ENCODE data around the gene DYNLRB1. TPM values are rescaled to one million over a fixed set of nuclear protein-coding genes. Genes with fewer than 3 reads are reported as not detected.

Gene DYNLRB1
- total and polyA plus RNA-seq, 10 of the 15 experiments (the other 5 are each of a cell fraction or from before 2014, with no cell fraction given) = 87.9 to 313 (median 153) TPM

DNA sequence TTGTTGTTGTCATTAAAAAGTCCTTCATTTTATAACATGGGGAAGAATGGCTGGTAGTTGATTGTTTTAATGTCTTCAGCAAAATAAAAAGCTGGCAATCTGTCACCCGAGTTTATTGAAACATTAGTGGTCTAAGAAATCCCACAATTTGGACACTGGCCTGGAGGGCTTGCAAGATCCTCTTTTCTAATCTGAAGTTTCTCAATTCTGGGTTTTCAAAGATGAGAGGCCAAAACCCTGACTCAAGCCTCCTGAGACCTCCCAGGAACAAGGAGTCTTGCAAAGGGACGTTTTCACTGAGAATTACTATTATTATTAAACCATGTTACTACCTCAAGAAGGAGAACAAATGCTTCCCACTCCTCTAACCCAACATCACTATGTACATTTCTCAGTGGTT lies 61.8 kb downstream of the DYNLRB1 start:
- FAIRE-seq = no peak
- Histone ChIP-seq H3K4me2 (ENCODE audit: control insufficient read depth, insufficient read depth) (no peak overlapping the region), H3K27me3 (replicated peaks in 1 of 2; ENCODE audit: control insufficient read depth in 2 of 2, insufficient read depth in 2 of 2, low read length in 1 of 2) (no peaks in the 10 kb centered on the region), H3K4me3 (no peak overlapping the region), H3K79me2 (ENCODE audit: control insufficient read depth, insufficient read depth, low read length) (no peaks in the 10 kb centered on the region), H3K4me1 (ENCODE audit: control insufficient read depth, insufficient read depth, low read length) (peaks cover 13% of the 10 kb centered on the region), H3K27ac (ENCODE audit: control insufficient read depth, insufficient read depth) (no peak overlapping the region), H3K9me3 (replicated peaks; ENCODE audit: control insufficient read depth, insufficient read depth, low read length) (no peaks in the 10 kb centered on the region; the same call in 2 of the 3 replicates), H4K20me1 (ENCODE audit: control insufficient read depth, insufficient read depth) (no peaks in the 10 kb centered on the region), H3K36me3 (ENCODE audit: control insufficient read depth in 2 of 2, insufficient read depth in 2 of 2, low read length in 1 of 2) (peaks cover 2 to 23% of the 10 kb centered on the region in 2 experiments; a peak in 3 of 4 replicates), H2AFZ (ENCODE audit: control insufficient read depth, low read depth, low read length) (no peak overlapping the region), H3K9ac (ENCODE audit: control insufficient read depth, insufficient read depth, low read length) (no peak overlapping the region)
- ATAC-seq = no peak
- ChIA-PET POLR2A (interaction anchor here (1.2 kb wide), 1 partner anchor 9 kb away, joined by 4 read pairs; no protein-coding TSS in a partner anchor), CTCF (interaction anchor here (0.9 kb wide), 1 partner anchor 26 kb away, joined by 3 read pairs; no protein-coding TSS in a partner anchor), RAD21 (ENCODE audit: unreplicated experiment) (interaction anchor here (2.3 kb wide), 1 partner anchor 192 kb away, joined by 8 read pairs; no protein-coding TSS in a partner anchor), SMC1A (ENCODE audit: uncharacterized antibody, unreplicated experiment) (no interaction called here)
- intact Hi-C loops (cut with micrococcal nuclease; ENCODE audit: unreplicated experiment) (no loop called here), in situ Hi-C loops (cut with MboI) (no loop called here)
- 73% methylated on average over 2 of the region's 2 CpGs for WGBS (ENCODE audit: insufficient coverage, insufficient replicate concordance, low lambda C conversion rate, missing lambda C conversion rate)
- no TSS peak for BruUV-seq (replicated peaks)
- DNase-seq (ENCODE audit: low read depth, low spot score) = no peak
- TF ChIP-seq NBN (IDR thresholded peaks at IDR 0.05) = no peak
- TF ChIP-seq, protein P1, sequence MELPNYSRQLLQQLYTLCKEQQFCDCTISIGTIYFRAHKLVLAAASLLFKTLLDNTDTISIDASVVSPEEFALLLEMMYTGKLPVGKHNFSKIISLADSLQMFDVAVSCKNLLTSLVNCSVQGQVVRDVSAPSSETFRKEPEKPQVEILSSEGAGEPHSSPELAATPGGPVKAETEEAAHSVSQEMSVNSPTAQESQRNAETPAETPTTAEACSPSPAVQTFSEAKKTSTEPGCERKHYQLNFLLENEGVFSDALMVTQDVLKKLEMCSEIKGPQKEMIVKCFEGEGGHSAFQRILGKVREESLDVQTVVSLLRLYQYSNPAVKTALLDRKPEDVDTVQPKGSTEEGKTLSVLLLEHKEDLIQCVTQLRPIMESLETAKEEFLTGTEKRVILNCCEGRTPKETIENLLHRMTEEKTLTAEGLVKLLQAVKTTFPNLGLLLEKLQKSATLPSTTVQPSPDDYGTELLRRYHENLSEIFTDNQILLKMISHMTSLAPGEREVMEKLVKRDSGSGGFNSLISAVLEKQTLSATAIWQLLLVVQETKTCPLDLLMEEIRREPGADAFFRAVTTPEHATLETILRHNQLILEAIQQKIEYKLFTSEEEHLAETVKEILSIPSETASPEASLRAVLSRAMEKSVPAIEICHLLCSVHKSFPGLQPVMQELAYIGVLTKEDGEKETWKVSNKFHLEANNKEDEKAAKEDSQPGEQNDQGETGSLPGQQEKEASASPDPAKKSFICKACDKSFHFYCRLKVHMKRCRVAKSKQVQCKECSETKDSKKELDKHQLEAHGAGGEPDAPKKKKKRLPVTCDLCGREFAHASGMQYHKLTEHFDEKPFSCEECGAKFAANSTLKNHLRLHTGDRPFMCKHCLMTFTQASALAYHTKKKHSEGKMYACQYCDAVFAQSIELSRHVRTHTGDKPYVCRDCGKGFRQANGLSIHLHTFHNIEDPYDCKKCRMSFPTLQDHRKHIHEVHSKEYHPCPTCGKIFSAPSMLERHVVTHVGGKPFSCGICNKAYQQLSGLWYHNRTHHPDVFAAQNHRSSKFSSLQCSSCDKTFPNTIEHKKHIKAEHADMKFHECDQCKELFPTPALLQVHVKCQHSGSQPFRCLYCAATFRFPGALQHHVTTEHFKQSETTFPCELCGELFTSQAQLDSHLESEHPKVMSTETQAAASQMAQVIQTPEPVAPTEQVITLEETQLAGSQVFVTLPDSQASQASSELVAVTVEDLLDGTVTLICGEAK (IDR thresholded peaks at IDR 0.05; ENCODE audit: borderline replicate concordance) = no peak
- no peak for TF ChIP-seq ZZZ3 (IDR thresholded peaks at IDR 0.05; ENCODE audit: control insufficient read depth, insufficient read length, low read depth)
- TF ChIP-seq SUPT20H (IDR thresholded peaks at IDR 0.05; ENCODE audit: borderline replicate concordance, control insufficient read depth, low read depth, low read length) = no peak
- TF ChIP-seq NR2C2 (IDR thresholded peaks at IDR 0.05; ENCODE audit: borderline replicate concordance, control insufficient read depth, insufficient read length, low read depth) = no peak
- TF ChIP-seq, protein P2, sequence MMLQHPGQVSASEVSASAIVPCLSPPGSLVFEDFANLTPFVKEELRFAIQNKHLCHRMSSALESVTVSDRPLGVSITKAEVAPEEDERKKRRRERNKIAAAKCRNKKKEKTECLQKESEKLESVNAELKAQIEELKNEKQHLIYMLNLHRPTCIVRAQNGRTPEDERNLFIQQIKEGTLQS (IDR thresholded peaks at IDR 0.05; ENCODE audit: borderline replicate concordance, extremely low read depth, low read depth, low read length) = no peak
- TF ChIP-seq, protein P3, sequence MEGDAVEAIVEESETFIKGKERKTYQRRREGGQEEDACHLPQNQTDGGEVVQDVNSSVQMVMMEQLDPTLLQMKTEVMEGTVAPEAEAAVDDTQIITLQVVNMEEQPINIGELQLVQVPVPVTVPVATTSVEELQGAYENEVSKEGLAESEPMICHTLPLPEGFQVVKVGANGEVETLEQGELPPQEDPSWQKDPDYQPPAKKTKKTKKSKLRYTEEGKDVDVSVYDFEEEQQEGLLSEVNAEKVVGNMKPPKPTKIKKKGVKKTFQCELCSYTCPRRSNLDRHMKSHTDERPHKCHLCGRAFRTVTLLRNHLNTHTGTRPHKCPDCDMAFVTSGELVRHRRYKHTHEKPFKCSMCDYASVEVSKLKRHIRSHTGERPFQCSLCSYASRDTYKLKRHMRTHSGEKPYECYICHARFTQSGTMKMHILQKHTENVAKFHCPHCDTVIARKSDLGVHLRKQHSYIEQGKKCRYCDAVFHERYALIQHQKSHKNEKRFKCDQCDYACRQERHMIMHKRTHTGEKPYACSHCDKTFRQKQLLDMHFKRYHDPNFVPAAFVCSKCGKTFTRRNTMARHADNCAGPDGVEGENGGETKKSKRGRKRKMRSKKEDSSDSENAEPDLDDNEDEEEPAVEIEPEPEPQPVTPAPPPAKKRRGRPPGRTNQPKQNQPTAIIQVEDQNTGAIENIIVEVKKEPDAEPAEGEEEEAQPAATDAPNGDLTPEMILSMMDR (IDR thresholded peaks at IDR 0.05 in 2 of 3, conservative IDR thresholded peaks at IDR 0.05 in 1 of 3; ENCODE audit: control insufficient read depth in 2 of 3, extremely low read depth in 1 of 3, insufficient read depth in 1 of 3, low read depth in 3 of 3, low read length in 3 of 3) = no peak
- no peak for TF ChIP-seq BRCA1 (IDR thresholded peaks at IDR 0.05; ENCODE audit: low read depth, low read length)
- TF ChIP-seq, protein P4, sequence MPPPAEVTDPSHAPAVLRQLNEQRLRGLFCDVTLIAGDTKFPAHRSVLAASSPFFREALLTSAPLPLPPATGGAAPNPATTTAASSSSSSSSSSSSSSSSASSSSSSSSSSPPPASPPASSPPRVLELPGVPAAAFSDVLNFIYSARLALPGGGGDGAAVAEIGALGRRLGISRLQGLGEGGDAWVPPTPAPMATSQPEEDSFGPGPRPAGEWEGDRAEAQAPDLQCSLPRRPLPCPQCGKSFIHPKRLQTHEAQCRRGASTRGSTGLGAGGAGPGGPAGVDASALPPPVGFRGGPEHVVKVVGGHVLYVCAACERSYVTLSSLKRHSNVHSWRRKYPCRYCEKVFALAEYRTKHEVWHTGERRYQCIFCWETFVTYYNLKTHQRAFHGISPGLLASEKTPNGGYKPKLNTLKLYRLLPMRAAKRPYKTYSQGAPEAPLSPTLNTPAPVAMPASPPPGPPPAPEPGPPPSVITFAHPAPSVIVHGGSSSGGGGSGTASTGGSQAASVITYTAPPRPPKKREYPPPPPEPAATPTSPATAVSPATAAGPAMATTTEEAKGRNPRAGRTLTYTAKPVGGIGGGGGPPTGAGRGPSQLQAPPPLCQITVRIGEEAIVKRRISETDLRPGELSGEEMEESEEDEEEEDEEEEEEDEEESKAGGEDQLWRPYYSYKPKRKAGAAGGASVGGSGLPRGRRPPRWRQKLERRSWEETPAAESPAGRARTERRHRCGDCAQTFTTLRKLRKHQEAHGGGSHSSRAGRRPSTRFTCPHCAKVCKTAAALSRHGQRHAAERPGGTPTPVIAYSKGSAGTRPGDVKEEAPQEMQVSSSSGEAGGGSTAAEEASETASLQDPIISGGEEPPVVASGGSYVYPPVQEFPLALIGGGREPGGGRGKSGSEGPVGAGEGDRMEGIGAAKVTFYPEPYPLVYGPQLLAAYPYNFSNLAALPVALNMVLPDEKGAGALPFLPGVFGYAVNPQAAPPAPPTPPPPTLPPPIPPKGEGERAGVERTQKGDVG (CRISPR knock-in tag; IDR thresholded peaks at IDR 0.05) = no peak
- no peak for TF ChIP-seq SP1 (IDR thresholded peaks at IDR 0.05; ENCODE audit: low read depth, low read length)
- no peak for TF ChIP-seq FOXM1 (IDR thresholded peaks at IDR 0.05; ENCODE audit: low read depth, low read length)
- TF ChIP-seq ZNF217 (IDR thresholded peaks at IDR 0.05) = no peak
